GM12873 (cell line): ENCODE data around the gene NHSL2.

ENCODE experiments used
- TF ChIP-seq, protein P1 (sequence below): IDR thresholded peaks from 2 replicates; pipeline ENCODE4 v1.5.1; 2012; ENCODE audit warnings: low read depth, mild to moderate bottlenecking, moderate library complexity, low read length, control low read depth; ENCODE audit not compliant: insufficient read depth; ENCODE audit errors: missing control alignments

NHSL2 gene

DNA sequence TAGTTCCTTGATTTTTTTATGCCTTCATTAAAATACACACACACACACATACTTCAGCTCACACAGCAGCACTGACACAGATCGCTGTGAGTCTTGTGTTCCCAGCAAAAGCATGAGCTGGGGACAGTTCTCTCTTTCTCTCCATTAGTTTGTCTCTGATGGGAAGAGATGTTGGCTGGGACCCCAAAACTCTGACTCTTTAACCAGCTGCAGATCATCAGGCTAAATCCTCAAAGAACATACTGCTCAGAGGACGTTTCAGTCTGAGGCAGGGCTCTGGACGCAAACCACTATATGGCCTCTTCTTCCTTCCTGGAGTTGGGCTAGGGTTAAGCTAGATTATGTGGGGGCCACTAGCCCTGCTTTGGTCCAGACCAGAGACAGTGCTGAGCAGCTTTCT lies 109.6 kb downstream of the NHSL2 start:
- TF ChIP-seq, protein P1, sequence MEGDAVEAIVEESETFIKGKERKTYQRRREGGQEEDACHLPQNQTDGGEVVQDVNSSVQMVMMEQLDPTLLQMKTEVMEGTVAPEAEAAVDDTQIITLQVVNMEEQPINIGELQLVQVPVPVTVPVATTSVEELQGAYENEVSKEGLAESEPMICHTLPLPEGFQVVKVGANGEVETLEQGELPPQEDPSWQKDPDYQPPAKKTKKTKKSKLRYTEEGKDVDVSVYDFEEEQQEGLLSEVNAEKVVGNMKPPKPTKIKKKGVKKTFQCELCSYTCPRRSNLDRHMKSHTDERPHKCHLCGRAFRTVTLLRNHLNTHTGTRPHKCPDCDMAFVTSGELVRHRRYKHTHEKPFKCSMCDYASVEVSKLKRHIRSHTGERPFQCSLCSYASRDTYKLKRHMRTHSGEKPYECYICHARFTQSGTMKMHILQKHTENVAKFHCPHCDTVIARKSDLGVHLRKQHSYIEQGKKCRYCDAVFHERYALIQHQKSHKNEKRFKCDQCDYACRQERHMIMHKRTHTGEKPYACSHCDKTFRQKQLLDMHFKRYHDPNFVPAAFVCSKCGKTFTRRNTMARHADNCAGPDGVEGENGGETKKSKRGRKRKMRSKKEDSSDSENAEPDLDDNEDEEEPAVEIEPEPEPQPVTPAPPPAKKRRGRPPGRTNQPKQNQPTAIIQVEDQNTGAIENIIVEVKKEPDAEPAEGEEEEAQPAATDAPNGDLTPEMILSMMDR = no peak

DNA sequence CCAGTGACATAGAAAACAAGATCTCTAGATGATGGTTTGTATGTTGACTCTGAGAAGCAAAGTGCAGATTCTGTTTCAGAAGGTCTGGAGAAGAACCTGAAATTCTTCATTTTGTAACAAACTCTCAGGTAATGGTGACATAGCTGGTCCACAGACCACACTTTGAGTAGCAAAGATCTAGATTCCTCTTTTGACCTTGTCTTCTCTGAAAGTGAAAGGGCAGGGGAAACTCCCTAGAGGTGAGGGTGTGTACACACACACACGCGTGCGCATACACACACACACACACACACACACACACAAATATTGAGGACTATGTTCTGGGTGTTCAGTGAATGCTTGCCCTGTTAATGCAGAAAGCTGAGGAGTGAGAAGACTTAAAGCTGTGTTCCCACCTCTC lies 110.1 kb downstream of the NHSL2 start:
- TF ChIP-seq, protein P1 = no peak

DNA sequence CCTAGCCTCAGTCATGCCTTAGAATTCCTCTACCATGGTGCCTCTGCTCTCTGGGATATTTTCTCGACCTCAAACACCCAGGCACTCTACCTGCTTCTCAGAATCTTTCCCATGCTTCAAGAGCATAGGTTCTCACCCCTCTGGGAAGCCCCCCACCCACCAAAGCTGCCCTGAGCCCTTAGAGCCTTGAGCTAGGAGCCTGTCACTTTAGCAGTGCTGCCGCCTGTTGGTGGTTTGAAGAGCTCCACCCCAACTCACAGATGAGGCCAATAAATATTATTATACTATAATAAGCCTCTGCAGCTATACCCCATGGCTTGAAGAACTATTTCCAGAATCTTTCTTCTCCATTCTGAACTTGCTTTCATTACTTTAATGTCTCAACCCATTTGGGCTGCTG lies 111.3 kb downstream of the NHSL2 start:
- TF ChIP-seq, protein P1 = peak; percentile 63

DNA sequence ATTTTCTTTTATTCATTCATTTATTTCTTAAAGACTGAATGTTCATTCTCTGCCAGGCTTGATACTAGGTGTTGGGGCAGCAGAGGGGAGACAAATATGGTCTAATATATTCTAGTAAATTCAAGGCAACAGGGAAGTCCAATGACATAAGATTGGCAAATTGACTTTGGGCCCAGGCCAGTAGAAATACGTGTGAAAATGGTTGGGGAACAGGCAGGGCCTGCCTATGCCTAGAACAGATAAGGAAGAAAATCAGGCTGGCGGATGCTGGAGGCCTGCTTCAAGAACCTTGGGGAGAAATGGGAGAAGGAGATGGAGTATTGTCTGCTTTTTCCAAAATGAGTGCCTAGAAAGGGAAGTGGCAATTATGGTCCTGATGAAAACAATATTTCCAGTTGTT lies 112.4 kb downstream of the NHSL2 start:
- TF ChIP-seq, protein P1 = no peak

DNA sequence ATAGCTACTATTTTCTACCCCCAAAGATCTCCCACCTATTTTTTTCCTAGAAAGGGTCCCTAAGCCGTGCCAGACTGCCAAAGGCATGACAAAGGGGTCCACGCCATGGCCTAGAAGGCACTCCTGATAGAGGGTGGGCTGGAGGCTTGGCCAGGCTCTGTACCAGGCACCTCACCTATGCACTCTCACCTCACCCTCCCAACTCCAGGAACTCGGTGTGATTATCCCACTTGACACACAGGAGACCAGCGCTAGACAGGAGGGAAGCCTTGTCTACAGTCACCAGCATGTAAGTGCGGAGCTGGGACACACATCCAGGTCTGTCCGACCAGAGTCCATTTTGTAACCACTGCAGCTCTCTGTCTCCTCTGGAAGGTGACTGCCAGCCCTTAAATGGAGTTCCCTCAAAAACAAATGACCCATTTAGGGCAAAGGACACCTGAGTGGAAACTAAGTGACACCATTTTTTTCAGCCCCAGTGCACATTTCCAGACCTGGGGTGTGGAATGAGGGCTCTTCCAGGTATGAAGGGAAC lies 114.7 kb downstream of the NHSL2 start:
- TF ChIP-seq, protein P1 = no peak

DNA sequence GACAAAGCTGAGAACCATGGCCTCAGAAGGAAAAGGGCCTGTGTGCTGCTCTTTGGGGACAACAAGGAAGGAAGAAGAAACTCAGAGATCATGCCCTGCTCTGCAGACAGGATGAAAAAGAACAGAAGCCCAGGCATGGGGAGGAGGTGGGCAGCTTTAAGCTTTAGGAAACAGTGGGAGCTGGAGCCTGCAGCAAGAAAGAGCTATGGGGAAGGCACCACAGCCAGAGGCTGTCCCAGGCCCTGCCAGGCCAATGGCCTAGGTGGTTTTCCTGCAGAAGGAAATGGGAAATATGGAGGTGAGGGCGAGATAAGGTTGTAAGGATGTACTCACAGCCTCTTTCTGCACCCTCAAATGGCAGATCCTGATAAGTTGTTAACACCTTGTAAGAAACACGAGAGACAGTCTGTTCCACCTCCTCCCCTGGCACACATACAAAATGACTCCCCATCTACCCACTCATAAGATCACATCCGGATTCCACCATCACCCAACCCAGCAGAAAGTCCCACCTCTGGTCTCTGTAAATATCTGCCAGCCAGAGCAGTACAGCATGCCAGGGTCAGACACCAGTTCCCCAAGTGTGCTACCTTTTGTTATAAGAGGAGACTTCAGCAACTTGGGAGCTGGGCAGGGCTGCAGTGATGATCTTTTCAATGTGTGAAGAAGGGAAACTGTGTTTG lies 115.8 kb downstream of the NHSL2 start:
- TF ChIP-seq, protein P1 = no peak

DNA sequence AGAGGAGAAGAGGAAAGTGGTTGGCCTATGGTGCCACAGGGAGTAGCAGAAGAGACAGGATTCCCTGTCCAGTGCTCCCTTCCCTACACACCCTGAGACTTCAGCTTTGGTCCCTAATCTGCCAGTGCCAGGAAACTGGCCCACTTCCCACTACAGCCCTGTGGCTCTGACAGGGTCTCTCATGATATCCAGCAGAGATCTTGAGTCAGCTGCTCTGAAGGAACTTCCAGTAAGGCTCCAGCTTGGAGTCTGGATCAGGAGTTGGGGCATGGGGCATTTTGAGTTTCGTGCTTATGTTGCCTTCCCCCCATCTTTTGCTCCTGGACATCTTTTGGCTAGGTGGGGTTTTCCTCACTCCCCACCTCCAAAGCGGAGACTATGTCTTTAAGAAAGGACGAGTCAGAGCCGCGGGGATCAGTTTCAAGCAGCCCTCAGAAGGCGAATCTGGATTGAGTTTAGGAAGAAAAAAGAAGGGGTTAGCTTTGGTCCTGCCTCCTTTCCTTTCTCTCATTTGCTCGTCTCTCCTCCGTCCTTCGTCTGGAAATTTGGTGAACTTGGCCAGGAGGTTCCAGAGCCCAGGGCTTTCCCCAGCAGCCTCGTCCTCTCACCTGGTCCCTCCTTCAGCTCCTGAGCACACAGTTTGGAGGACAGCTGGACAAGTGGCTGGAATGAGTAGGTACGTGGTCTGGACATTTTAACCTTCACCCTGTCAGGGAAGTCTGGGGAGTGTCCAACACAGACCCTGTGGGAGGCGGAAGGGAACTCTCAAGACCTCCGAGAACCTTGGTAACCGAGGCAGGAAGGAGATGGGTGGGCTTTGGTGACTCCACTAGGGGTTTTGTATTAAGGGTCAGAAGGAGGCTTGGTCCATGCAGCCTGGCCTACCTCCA lies 116.6 kb downstream of the NHSL2 start:
- TF ChIP-seq, protein P1 = no peak
